GM12878 (cell line): ENCODE results near the gene SPAG17. TPM values are rescaled to one million over a fixed set of nuclear protein-coding genes. Genes with fewer than 3 reads are reported as not detected.

ENCODE experiments used
- ATAC-seq: fragments of 200-7000 bp; cut with Tn5 transposase; 3 replicates; pipeline ENCODE4 v1.9.1; 2020; ENCODE audit warnings: mild to moderate bottlenecking, moderate library complexity
- BruUV-seq: library from RNA; stranded (reverse); fragments of 400-500 nt; replicated peaks from 2 replicates; lab custom pipeline; 2021; lab: Mats Ljungman, UMichigan
- CTCF ChIA-PET: fragments of 300-600 bp; sonication (Branson Sonifier 250); formaldehyde crosslinking; extraction: SDS; loops from one replicate; lab custom pipeline; 2021; ENCODE audit warnings: inconsistent platforms; lab: Yijun Ruan, JAX
- POLR2A ChIA-PET: fragments of 350-600 bp; formaldehyde crosslinking; extraction: SDS; loops from one replicate; lab custom pipeline; 2021; ENCODE audit warnings: inconsistent platforms; lab: Charles Lee
- RAD21 ChIA-PET: fragments of 300-600 bp; sonication (Branson Sonifier 250); formaldehyde crosslinking; loops from one replicate; lab custom pipeline; 2023; ENCODE audit warnings: antibody characterized with exemption; ENCODE audit not compliant: unreplicated experiment; lab: Charles Lee
- SMC1A ChIA-PET: fragments of 300-600 bp; sonication (Branson Sonifier 250); formaldehyde crosslinking; loops from one replicate; lab custom pipeline; 2023; ENCODE audit not compliant: unreplicated experiment, uncharacterized antibody; lab: Charles Lee
- DNase-seq: peaks from one replicate; pipeline ENCODE4 v3.0.0-alpha.2; 2011; ENCODE audit warnings: low read depth, low spot score
- FAIRE-seq: peaks from 3 replicates; lab custom pipeline; 2011; peaks lifted over from hg19 to GRCh38; lab: Jason Lieb, UNC
- H2AFZ ChIP-seq: 2 replicates; pipeline ENCODE4 v1.6.0; 2011; ENCODE audit warnings: low read depth, low read length, control low read depth; ENCODE audit not compliant: control insufficient read depth
- H3K27ac ChIP-seq: 2 replicates; pipeline ENCODE4 v1.5.1; 2011; ENCODE audit warnings: control low read depth; ENCODE audit not compliant: control insufficient read depth, insufficient read depth
- H3K27me3 ChIP-seq, 2 experiments: replicated peaks in 1 of 2; 2 replicates each; pipeline versions ENCODE4 v1.6.0 to v1.6.1; 2011; ENCODE audit warnings: low read length in 1 of 2; ENCODE audit not compliant: control insufficient read depth in 2 of 2, insufficient read depth in 2 of 2
- H3K36me3 ChIP-seq, 2 experiments: 2 replicates each; pipeline ENCODE4 v1.5.1; 2011; ENCODE audit warnings: low read length in 1 of 2; ENCODE audit not compliant: control insufficient read depth in 2 of 2, insufficient read depth in 2 of 2
- H3K4me1 ChIP-seq: 2 replicates; pipeline ENCODE4 v1.6.1; 2011; ENCODE audit warnings: mild to moderate bottlenecking, low read length, moderate library complexity, mixed read lengths; ENCODE audit not compliant: control insufficient read depth, insufficient read depth
- H3K4me2 ChIP-seq: 2 replicates; pipeline ENCODE4 v1.6.0; 2011; ENCODE audit warnings: control low read depth; ENCODE audit not compliant: control insufficient read depth, insufficient read depth
- H3K4me3 ChIP-seq: fragments of 200-600 bp; sonication (generic); 2 replicates; pipeline ENCODE4 v1.5.1; 2016
- H3K79me2 ChIP-seq: 2 replicates; pipeline ENCODE4 v1.6.0; 2011; ENCODE audit warnings: low read length; ENCODE audit not compliant: control insufficient read depth, insufficient read depth
- H3K9ac ChIP-seq: 2 replicates; pipeline ENCODE4 v1.8.0; 2011; ENCODE audit warnings: low read length, control low read depth, mixed read lengths; ENCODE audit not compliant: control insufficient read depth, insufficient read depth
- H3K9me3 ChIP-seq: replicated peaks from 3 replicates; pipeline ENCODE4 v1.5.1; 2011; ENCODE audit warnings: mild to moderate bottlenecking, low read length; ENCODE audit not compliant: control insufficient read depth, insufficient read depth
- H4K20me1 ChIP-seq: 2 replicates; pipeline ENCODE4 v1.6.0; 2011; ENCODE audit not compliant: control insufficient read depth, insufficient read depth
- BCL3 ChIP-seq: IDR thresholded peaks from 2 replicates; pipeline ENCODE4 v1.6.1; 2011; ENCODE audit warnings: borderline replicate concordance, low read depth, mild to moderate bottlenecking, moderate library complexity, low read length; ENCODE audit not compliant: insufficient read depth, poor library complexity, severe bottlenecking
- CEBPB ChIP-seq, 2 experiments: fragments of 150-350 bp in 1 of 2; IDR thresholded peaks; 2 replicates each; pipeline ENCODE4 v1.6.1; 2012 to 2014; ENCODE audit warnings: low read depth in 2 of 2, low read length in 2 of 2, borderline replicate concordance in 1 of 2, inconsistent platforms in 1 of 2
- CHD2 ChIP-seq: IDR thresholded peaks from 2 replicates; pipeline ENCODE4 v1.6.1; 2011; ENCODE audit warnings: low read depth, low read length, improper control_type of control experiment, borderline replicate concordance
- DPF2 ChIP-seq: fragments of 450-650 bp; IDR thresholded peaks from 2 replicates; pipeline ENCODE4 v1.6.1; 2017; ENCODE audit warnings: mild to moderate bottlenecking
- HDGF ChIP-seq: fragments of 450-650 bp; IDR thresholded peaks from 2 replicates; pipeline ENCODE4 v1.6.1; 2016; ENCODE audit warnings: antibody characterized with exemption
- IKZF1 ChIP-seq: fragments of 450-650 bp; conservative IDR thresholded peaks from 2 replicates; pipeline ENCODE4 v1.6.1; 2017; ENCODE audit warnings: antibody characterized with exemption, mild to moderate bottlenecking
- MEF2A ChIP-seq: IDR thresholded peaks from 2 replicates; pipeline ENCODE4 v1.6.1; 2011; ENCODE audit warnings: low read depth, mild to moderate bottlenecking, low read length, moderate library complexity; ENCODE audit not compliant: insufficient read depth
- MTA2 ChIP-seq: fragments of 450-650 bp; IDR thresholded peaks from 2 replicates; pipeline ENCODE4 v1.6.1; 2016; ENCODE audit warnings: low read depth, mild to moderate bottlenecking, moderate library complexity
- NFXL1 ChIP-seq: fragments of 450-650 bp; IDR thresholded peaks from 2 replicates; pipeline ENCODE4 v1.6.1; 2017; ENCODE audit warnings: antibody characterized with exemption, mild to moderate bottlenecking, borderline replicate concordance
- NR2C1 ChIP-seq: fragments of 450-650 bp; IDR thresholded peaks from 2 replicates; pipeline ENCODE4 v1.6.1; 2017; ENCODE audit warnings: antibody characterized with exemption, mild to moderate bottlenecking, moderate library complexity
- POLR2AphosphoS2 ChIP-seq: IDR thresholded peaks from 2 replicates; pipeline ENCODE4 v1.6.1; 2011; ENCODE audit warnings: low read depth, mild to moderate bottlenecking, low read length, improper control_type of control experiment, moderate library complexity
- SIX5 ChIP-seq: IDR thresholded peaks from 2 replicates; pipeline ENCODE4 v1.6.1; 2011; ENCODE audit warnings: mild to moderate bottlenecking, low read depth, low read length, moderate library complexity; ENCODE audit not compliant: severe bottlenecking
- SMAD1 ChIP-seq: fragments of 450-650 bp; IDR thresholded peaks from 2 replicates; pipeline ENCODE4 v1.6.1; 2018; ENCODE audit warnings: mild to moderate bottlenecking, low read depth; ENCODE audit not compliant: partially characterized antibody
- SRF ChIP-seq, 2 experiments: IDR thresholded peaks; 2 replicates each; pipeline ENCODE4 v1.6.1; 2011; ENCODE audit warnings: low read depth in 2 of 2, low read length in 2 of 2, mild to moderate bottlenecking in 1 of 2, moderate library complexity in 1 of 2
- TCF12 ChIP-seq: IDR thresholded peaks from 2 replicates; pipeline ENCODE4 v1.6.1; 2011; ENCODE audit warnings: low read depth, mild to moderate bottlenecking, low read length
- WRNIP1 ChIP-seq: IDR thresholded peaks from 2 replicates; pipeline ENCODE4 v1.6.1; 2011; ENCODE audit warnings: low read depth, low read length, improper control_type of control experiment, borderline replicate concordance
- YY1 ChIP-seq: IDR thresholded peaks from 2 replicates; pipeline ENCODE4 v1.6.1; 2011; ENCODE audit warnings: low read depth, mild to moderate bottlenecking, low read length
- ZBTB33 ChIP-seq: fragments of 450-650 bp; IDR thresholded peaks from 2 replicates; pipeline ENCODE4 v1.6.1; 2017; ENCODE audit warnings: mild to moderate bottlenecking
- ZNF384 ChIP-seq: IDR thresholded peaks from 2 replicates; pipeline ENCODE4 v1.6.1; 2012; ENCODE audit warnings: low read depth, mild to moderate bottlenecking, low read length, improper control_type of control experiment, borderline replicate concordance
- WGBS: methylation state at CpG from one replicate; pipeline ENCODE4 v1.1.6; 2016; ENCODE audit warnings: low lambda C conversion rate; ENCODE audit not compliant: insufficient replicate concordance, insufficient coverage; ENCODE audit errors: missing lambda C conversion rate; 5-methylcytosine and 5-hydroxymethylcytosine counted together
- in situ Hi-C: fragments of 300-500 bp; cut with MboI; formaldehyde crosslinking; loops from 9 replicates; pipeline ENCODE4 v1.14.3; 2018; ENCODE audit warnings: mixed read lengths
- intact Hi-C: fragments of 100-400 bp; cut with micrococcal nuclease; formaldehyde crosslinking; loops from one replicate; pipeline ENCODE4 v1.14.2; 2022; ENCODE audit not compliant: unreplicated experiment
- polyA plus RNA-seq, 11 experiments: library from polyadenylated mRNA; depleted of rRNA in 4 of 11; unstranded in 6 of 11; stranded (reverse) in 5 of 11; fragments of >200 nt; fragmentation: Nextera tagmentation in 4 of 11; fragmentation: Illumina TruSeq in 1 of 11; extraction: Ambion mirVana in 4 of 11; extraction: Trizol in 1 of 11; gene quantifications; 1 replicate in 1 of 11; 2 replicates in 10 of 11; pipeline versions ENCODE4 v1.2.1 to v1.2.3, GENCODE V29; 2011 to 2016; ENCODE audit warnings: inconsistent platforms in 2 of 11, missing spikeins in 2 of 11, low read depth in 1 of 11
- total RNA-seq, 4 experiments: library from RNA; depleted of rRNA in 3 of 4; stranded (reverse); fragments of >200 nt in 3 of 4; fragmentation: Illumina TruSeq in 1 of 4; extraction: Trizol in 1 of 4; gene quantifications; 2 replicates each; pipeline versions ENCODE4 v1.2.1 to v1.2.3, GENCODE V29; 2013 to 2021

Gene SPAG17
- total and polyA plus RNA-seq, 10 of the 15 experiments (the other 5 are each of a cell fraction or from before 2014, with no cell fraction given) = 0.02 to 0.16 (median 0.03) TPM; not detected in 7

- TF ChIP-seq BCL3 (no peak), ZNF384 (no peak), CHD2 (no peak), MEF2A (peak; percentile 74; the same call in 1 of the 2 replicates), WRNIP1 (no peak), SRF (IDR thresholded peaks at IDR 0.05; ENCODE audit: low read depth in 2 of 2, low read length in 2 of 2) (no peak), NFXL1 (no peak)
Observed at GRCh38 chr1:118136187-118136941, 48.7 kb downstream of the SPAG17 start (continued).

- ATAC-seq (no peak), DNase-seq (no peak), FAIRE-seq (no peak)
- no peak overlapping the region for H3K9ac ChIP-seq
- no peak overlapping the region for H3K4me2 ChIP-seq
- no peak overlapping the region for H3K4me3 ChIP-seq
- CTCF ChIA-PET = no interaction called here
- no peaks in the 10 kb centered on the region for H3K79me2 ChIP-seq
- H3K27ac ChIP-seq = no peak overlapping the region
- no peaks in the 10 kb centered on the region for H3K9me3 ChIP-seq
- intact Hi-C loops (no loop called here), in situ Hi-C loops (no loop called here)
- no peaks in the 10 kb centered on the region for H3K27me3 ChIP-seq
- no peaks in the 10 kb centered on the region for H3K36me3 ChIP-seq
- H4K20me1 ChIP-seq = no peaks in the 10 kb centered on the region
- H2AFZ ChIP-seq = no peak overlapping the region
- SMC1A ChIA-PET = no interaction called here
- BruUV-seq = no TSS peak
- RAD21 ChIA-PET = no interaction called here
- POLR2A ChIA-PET = no interaction called here
- no peaks in the 10 kb centered on the region for H3K4me1 ChIP-seq
- WGBS = 51% methylated on average over 5 of the region's 5 CpGs
- no peak for TF ChIP-seq NR2C1
- no peak for TF ChIP-seq YY1
- TF ChIP-seq SIX5 = no peak
- TF ChIP-seq POLR2AphosphoS2 = no peak
- TF ChIP-seq SMAD1 = no peak
- TF ChIP-seq MTA2 = no peak
- TF ChIP-seq HDGF = no peak
- TF ChIP-seq IKZF1 = no peak
- no peak for TF ChIP-seq ZBTB33
- no peak for TF ChIP-seq TCF12
- TF ChIP-seq CEBPB (IDR thresholded peaks at IDR 0.05; ENCODE audit: borderline replicate concordance in 1 of 2, low read depth in 2 of 2, low read length in 2 of 2) = no peak
- TF ChIP-seq DPF2 = no peak
Observed at GRCh38 chr1:118132000-118132399, 53.0 kb downstream of the SPAG17 start.
